Astrocyte of the spinal cord (primary cell): ENCODE measurements around the gene EGFL7.

Experiments used
- DNase-seq: peaks from one replicate; pipeline ENCODE4 v3.0.0; 2011; ENCODE audit warnings: low read depth, low spot score
- H3K4me3 ChIP-seq: 2 replicates; pipeline ENCODE4 v1.5.1; 2011; ENCODE audit warnings: low read depth, mild to moderate bottlenecking, low read length, moderate library complexity
- CTCF ChIP-seq: IDR thresholded peaks from 2 replicates; pipeline ENCODE4 v1.5.1; 2012; ENCODE audit warnings: low read depth, mild to moderate bottlenecking, low read length, inconsistent platforms
- in situ Hi-C: cut with HindIII; loops from 2 replicates; pipeline ENCODE4 v1.10.0; 2017; ENCODE audit warnings: low sequenced_read_pairs

EGFL7 gene

DNA sequence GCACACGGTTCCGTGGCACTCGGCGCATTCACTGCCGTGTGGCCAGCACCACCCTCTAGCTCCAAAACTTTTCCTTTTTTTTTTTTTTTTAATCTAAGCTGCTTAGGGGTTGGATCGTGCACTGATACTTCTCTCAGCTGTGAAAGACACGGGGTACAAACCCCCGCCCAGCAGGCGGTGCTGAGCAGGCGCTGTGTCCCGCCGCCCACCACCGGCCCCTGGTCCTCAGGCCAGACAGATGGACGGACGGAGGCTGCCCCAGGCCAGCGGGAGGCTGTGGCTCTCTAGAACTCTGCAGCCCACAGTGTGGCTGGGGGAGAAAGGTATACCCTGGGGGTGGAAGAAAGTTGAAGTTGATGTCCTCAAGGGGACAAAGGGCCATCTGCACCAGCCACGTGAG, 18.3 kb downstream of the EGFL7 start:
- in situ Hi-C loops = no loop called here
- no peak overlapping the region for H3K4me3 ChIP-seq
- TF ChIP-seq CTCF = no peak
- no peak for DNase-seq

DNA sequence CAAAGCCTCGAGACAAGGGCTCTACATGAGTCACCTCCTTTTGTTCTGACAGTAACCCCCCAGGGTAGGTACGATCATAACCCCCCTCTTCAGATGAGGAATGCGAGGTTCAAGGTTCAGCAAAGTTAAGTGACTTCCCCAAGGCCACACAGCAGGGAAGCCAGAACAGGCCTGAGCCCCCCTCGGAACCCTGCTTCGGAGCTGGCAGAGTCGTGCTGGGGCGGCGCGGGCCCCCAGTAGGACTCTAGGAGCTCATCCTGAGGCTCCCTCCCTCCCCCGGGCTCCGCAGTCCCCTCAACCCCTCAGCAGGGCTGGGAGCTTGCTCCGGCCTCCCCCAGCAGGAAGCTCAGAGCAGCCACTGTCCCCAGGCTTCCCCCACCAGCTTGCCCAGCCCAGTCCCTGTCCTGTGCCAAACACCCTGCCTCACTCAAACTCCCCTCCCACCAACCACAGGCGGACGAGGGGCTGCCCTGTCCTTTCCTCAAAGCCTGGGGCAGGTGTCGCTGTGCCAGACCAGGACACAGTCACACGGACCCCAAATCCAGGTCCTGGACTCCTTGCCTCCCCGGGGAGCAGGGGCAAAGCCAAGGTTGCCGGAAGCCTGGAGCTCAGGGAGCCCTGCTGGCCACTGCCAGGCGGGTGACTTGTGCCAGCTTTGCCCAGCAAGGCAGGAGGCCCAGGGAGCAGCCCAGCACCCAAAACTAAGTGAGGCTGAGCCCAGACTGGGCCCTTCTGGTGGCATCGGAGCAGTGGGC, 19.4 kb downstream of the EGFL7 start:
- in situ Hi-C loops = no loop called here
- DNase-seq = no peak
- no peak overlapping the region for H3K4me3 ChIP-seq
- TF ChIP-seq CTCF = no peak

- H3K4me3 ChIP-seq = no peak overlapping the region
- no peak for DNase-seq
- TF ChIP-seq CTCF = no peak
- in situ Hi-C loops = no loop called here
Measured at GRCh38 chr9:136682710-136683109, 20.0 kb downstream of the EGFL7 start.

GRCh38 chr9:136683173-136683745, 20.5 kb downstream of the EGFL7 start:
- in situ Hi-C loops = no loop called here
- DNase-seq = no peak

DNA sequence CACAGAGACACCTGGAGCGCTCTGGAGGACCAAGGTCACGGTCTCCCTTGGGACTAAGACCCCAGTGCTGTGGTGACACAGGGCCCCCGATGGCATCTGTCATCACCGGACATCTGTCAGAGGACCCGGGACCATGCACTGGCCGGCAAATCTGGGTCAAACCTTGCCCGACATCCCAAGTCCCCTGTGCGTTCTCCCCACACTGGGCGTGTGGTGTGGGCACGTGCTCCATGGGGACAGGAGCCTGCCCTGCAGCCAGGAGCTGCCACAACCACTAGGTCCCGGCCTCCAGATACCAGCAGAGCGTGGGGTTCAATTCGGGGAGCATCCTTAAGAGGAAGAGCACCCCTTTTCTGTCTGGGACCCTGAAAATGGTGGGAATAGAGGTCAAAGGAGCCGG, 21.0 kb downstream of the EGFL7 start:
- DNase-seq = no peak
- no peak for TF ChIP-seq CTCF
- in situ Hi-C loops = no loop called here

More at GRCh38 chr9:136683173-136683745, 20.5 kb downstream of the EGFL7 start:
- no peak overlapping the region for H3K4me3 ChIP-seq
- TF ChIP-seq CTCF = no peak

DNA sequence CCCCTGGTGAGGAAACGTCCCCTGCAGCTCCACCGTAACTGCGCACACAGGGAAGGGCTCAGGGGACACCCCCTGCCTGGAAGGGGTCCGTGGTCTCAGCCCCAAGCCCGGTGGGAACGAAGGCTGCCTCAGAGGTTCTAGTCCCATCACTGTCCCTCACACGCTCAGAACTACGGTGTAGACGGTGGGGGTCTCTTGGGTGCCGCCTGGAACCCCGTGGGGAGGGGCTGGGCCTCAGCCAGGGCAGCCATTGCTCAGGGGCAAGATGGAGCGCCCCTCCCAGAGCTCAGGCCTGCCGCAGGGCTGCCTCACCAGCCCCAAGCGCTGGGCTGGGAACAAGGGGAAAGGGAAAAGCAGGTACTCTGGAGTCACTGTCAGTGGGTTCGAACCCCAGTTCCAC, 21.6 kb downstream of the EGFL7 start:
- no peak overlapping the region for H3K4me3 ChIP-seq
- no peak for TF ChIP-seq CTCF
- DNase-seq = no peak
- in situ Hi-C loops = no loop called here

More for the DNA sequence above, 21.0 kb downstream of the EGFL7 start:
- H3K4me3 ChIP-seq = no peak overlapping the region
